GM21717 (cell line): Measurements from ENCODE around the gene RAB1B.
"Not testable (repeated sequence)": the region's sequence is repeated elsewhere in the genome, so short reads cannot be mapped to it uniquely, and the experiment has no call there.

Experiments
- ATAC-seq: cut with Tn5 transposase; IDR thresholded peaks from one replicate; pipeline ENCODE4 v1.9.1; 2021; ENCODE audit warnings: mild to moderate bottlenecking, moderate library complexity; ENCODE audit not compliant: unreplicated experiment

The RAB1B gene

DNA sequence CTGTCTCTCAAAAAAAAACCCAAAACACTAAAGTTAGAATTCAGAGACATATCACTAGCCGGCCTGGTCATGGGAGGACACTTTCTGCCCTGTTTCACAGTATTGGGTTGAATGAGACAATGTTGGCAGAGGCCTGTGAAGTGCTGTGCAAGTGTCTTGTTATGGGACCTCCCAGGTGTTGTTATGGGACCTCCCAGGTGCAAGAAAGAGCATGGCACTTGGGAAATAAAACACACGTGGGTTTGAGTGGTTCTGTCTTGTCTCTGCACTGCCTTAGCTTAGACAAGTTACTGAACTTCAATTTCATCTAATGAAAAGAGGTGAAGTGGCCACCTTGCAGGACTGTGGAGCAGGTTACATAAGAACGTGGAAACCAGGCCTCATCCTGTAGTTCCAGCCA lies 28.9 kb upstream of the RAB1B start:
- ATAC-seq, result no peak

DNA sequence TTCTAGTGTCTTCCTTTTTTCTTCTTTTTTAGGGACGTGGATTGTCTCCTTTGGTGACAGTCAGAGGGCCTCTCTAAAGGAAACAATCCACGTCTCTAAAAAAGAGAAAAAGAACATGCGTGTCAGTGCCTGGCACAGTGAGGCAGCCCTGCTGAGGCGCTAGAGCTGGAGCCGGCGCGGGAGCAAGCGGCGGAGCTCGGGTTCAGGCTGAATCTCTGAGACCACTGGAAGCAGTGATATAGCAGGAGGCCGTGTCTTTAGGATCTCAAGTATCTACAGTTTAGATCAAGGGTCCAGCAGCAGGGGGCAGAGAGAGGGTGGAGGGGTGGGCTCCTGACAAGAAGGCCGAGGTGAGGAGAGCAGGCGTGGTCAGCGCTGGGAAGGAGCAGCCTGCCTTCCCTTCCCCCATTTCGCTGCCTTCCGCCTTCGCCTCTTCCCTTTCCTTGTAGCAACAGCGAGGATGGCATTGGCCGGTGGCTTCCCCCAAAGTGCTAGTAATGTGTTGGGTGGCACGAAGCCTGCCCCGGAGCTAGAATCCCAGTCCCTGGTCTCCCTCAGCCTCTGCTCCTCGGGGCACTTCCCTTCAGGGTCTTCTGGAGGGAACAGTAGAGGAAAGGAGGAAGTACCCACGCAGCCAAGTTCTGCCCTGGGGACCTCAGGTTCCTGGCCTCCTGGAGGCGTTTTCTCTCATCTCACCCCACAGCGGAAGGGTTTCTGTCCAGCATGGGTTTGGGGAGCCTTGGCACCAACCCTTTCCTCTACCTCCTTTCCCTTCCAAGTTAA lies 28.2 kb upstream of the RAB1B start:
- no peak for ATAC-seq

DNA sequence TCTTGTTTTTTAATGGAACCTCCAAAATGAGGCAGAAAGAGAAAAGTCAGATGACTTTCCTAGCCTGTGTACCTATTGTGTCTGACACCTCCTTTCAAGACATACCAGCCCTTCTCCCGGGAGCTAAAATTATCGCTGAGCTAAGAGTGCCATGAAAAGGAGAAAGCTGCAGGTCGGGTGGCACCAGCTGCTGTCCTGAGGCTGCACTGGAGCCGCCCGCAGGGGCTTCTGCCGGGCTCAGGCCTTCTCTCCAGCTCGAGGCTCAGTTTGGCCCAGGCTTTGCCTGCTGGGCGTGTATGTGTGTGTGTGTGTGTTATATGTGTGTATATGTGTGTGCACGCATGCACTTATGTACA lies 27.7 kb upstream of the RAB1B start:
- ATAC-seq, result no peak

DNA sequence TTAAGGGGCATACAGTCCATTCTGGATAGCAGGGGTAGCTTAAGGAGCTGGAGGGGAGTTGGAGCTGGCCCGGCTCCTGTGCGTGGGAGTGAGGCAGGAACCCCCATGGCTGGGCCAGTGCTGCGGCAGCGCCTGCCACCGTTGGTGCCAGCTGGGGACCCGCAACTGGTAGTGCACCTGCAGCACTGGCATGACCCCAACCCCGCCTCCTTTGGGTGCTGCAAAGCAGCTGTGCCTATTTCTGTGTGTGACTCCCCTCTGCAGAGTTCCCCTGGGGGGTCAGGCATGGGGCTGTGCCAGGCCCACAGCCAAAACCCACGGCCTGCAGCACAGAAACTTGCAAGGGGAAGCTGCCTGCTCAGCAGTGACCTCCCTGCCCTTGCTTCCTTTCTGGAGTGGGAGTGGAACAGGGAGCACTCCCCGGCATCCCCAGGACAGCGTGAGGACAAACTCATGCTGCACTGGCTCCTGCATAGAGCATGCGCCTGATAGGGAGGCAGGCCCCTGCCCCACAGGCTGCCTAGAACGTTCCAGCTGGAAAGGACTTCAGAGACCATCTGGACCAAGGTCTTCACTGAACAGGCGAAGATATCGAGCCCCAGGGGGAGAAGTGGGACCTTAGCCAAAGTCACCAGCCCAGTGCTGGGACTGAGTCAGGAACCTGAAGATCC lies 26.2 kb upstream of the RAB1B start:
- no peak for ATAC-seq

DNA sequence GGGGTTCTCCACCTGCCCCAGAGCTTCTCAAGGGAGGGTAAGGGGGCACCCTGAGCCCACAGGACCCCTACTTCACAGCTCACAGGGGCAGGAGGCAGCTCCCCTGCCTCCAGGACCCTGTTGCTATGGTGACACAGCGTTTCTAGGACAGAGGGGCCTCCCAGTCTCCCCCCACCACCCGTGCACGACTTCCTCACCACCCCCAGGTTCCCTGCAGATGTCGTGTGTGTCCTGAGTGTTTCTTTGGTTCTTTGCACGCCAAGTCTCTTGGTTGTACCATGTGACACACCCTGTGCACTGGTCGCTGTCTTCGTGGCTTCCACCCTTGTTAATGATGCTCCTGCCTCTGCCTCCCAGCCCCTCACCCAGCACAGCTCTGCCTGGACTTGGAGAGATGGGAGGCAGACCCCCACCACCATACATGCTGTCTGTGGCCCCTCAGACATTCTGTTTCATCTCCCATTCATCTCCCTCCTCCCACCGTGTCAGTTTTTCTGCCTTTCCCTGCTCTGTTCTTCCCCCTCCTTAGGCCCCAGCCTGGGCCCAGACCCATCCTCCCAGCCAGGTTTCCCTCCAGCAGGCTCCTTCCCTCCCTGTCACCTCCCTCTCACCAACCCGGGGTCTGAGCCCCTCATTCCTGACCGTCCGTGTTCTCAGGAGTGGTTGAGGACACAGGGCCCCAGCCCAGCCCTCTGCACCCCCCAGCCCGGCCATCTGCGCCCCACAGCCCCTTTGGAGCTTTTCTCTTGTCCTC lies 24.5 kb upstream of the RAB1B start:
- no peak for ATAC-seq

DNA sequence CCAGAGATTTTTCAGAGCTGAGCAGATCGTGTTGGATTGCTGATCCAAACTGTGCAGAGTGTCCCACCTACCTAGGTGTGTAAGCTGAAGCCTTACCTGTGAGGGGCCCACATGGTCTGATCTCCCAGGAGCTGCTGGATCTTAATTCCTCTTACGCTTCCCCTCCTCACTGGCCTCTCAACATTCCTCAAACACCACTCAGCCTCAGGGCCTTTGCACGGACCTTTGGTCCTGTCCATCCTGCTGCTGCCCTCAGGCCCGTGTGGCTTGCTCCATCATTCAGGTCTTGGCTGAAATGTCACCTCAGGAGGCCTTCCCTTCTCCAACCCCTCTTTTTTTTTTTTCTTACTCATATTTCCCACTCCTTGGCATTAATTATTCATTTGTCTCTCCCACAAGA lies 21.1 kb upstream of the RAB1B start:
- no peak for ATAC-seq

DNA sequence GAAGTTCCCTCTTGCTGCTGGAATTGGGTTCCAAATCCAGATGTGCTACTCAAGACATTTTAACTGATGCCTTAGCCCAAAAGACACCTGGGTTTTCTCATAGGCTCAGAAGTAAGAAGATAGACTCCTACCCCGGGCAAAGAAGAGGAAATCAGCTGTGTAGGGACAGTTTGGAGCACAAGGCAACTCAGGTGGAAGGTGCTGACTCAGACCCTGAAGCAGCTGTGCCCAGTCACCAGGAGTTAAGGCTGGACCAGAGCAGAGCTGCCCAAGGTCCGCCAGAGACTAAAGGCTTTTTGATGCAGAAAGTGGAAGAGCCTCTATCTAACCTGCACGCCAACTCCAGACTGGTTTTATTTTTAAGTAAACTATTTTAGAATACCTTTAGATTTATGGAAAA lies 20.6 kb upstream of the RAB1B start:
- no peak for ATAC-seq

DNA sequence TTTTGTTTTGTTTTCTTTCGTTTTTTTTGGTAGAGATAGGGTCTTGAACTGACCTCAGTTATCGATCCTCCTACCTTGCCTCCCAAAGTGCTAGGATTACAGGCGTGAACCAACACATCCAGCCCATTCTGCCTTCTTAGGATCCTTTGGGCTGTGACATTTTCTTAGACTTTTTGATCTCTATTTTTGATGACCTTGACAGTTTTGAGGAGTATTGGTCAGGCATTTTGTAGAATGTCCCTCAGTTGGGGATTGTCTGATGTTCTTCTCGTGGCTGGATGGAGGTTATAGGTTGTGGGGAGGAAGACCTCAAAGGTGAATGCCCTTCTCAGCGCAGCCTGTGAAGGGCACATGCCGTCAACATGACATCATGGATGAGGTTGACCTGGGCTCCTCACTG lies 19.5 kb upstream of the RAB1B start:
- no peak for ATAC-seq

DNA sequence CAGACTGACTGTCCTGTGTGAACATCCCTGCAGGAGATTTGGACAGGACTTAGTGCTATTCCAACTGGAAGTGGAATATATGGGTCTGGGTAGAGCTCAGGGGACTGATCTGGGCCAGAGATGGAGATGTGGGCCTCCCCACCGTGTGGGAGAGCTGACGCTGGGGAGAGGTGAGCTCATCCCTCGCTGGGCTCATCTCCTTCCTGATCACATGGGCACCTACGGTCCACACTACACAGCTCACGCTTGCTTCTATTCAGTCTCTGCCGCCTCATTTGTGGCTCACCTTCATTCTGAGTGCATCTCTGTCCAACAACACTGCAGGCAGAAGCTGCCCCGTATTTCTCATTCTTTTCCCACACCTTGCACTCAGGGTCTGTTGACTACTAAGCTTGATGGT lies 16.6 kb upstream of the RAB1B start:
- ATAC-seq, result no peak

DNA sequence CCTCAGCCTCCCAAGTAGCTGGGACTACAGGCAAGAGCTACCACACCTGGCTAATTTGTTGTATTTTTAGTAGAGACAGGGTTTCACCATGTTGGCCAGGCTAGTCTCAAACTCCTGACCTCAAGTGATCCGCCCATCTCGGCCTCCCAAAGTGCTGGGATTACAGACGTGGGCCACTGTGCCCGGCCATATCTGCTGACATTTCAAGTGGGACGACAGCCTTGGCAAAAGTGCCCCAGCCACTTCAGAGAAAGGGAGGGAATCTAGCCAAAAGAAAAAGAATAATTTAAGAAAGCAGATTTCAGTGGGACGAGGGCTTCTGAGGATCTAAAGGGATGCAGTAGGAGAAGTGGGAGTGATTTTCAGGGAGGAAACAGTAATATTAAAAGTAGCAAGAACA lies 15.4 kb upstream of the RAB1B start:
- not testable (repeated sequence) for ATAC-seq

DNA sequence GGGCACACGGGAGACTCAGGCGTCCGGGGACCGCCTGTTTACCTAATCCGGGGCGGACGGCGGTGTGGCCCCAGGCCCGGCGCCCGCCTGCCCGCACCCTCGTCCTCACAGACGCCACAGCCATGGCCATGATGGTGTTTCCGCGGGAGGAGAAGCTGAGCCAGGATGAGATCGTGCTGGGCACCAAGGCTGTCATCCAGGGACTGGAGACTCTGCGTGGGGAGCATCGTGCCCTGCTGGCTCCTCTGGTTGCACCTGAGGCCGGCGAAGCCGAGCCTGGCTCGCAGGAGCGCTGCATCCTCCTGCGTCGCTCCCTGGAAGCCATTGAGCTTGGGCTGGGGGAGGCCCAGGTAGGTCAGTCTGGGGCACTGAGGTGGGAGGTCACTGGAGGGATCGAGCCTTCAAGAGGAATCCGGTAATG lies 10.0 kb upstream of the RAB1B start:
- no peak for ATAC-seq

DNA sequence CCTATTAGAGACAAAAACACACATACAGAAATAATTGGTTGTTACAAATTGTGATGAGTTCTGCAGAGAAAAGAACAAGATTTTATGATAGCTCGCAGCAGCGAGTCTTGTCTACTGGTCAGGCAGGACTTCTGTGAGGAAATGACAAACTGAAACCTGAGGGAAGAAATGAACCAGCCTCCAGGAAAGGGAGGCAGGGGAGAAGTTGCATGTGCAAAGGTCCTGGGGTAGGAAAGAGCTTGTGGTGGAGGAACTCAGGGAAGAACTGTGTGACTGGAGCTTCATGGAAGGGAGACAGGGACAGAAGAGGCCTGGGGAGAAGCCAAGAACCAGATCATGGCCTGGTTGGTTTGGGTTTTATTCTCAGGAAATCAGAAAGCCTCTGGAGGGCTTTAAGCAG lies 9.2 kb upstream of the RAB1B start:
- no peak for ATAC-seq

DNA sequence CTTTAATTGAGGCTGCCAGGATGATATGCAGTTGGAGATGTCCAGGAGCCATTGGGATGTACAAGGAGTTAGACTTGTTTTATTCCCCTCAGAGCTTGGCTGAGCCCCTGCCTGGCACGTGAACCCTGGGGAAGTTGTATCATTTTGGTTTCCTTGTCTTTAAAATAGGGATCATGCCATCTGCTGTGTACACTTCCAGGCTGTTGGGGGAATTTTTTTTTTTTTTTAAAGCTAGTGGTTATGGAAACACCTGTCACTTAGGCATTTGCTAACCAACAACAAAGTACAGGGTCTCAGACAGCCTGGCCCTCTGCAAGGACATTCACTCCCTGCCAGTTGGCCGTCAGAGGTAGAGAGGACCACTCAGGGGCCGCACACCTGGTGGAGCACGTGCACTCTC lies 8.5 kb upstream of the RAB1B start:
- no peak for ATAC-seq

DNA sequence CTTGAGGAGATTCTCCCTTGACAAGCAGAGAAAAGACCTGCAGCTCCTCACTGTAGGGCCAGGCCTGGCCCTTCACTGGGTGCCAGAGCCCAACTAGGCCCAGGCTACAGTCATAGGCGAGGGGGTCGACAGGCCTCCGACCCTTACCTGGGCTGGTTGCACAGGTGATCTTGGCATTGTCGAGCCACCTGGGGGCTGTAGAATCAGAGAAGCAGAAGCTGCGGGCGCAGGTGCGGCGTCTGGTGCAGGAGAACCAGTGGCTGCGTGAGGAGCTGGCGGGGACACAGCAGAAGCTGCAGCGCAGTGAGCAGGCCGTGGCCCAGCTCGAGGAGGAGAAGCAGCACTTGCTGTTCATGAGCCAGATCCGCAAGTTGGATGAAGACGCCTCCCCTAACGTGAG lies 6.9 kb upstream of the RAB1B start:
- ATAC-seq, result no peak

DNA sequence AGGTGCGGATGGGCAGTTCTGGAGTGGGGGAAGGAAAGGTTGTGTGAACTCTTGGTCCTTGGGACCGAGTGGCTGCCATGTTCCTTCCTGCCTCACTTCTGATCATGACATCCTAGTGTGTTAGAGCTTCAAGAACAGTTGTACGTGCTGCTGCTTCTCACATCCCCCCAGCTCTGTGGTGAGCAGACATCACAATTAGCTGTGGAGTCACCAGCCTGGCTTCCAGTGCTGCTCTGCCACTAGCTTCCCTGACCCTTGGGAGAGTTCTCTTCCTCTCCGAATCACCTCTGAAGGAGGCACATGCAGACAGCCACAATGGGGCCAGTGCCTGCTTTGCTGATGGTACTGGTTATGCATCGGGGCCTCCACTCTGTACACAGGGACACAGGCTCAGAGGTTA lies 6.2 kb upstream of the RAB1B start:
- ATAC-seq, result no peak

DNA sequence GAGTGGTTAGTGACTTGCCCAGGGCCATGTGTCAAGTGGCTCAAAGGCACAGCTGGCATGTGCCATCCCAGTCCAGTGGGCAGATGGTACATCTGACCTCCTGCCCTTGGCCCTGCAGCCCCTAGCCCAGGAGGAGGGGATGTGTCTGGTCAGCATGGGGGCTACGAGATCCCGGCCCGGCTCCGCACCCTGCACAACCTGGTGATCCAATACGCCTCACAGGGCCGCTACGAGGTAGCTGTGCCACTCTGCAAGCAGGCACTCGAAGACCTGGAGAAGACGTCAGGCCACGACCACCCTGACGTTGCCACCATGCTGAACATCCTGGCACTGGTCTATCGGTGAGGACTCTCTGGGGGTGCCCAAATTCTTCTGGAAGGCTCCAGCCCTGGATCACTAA lies 5.7 kb upstream of the RAB1B start:
- ATAC-seq, result no peak

DNA sequence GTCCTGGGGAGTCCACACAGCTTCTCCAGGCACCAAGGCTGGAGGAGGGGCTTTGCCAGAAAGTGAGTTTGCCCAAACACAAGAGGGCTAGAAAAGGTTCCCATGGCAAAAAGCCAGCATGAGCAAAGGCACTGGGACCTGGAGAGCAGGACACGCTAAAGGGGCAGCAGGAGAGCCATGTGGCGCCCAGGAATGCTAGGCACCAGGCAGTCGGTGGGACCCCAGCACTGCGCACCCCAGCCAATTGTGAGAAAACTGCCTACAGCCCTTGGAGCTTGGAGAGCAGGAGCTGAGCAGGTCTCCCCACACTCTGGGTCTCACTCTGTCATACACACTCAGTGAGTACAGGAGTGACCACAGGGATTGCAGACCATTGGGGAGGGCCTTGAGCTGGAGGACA lies 5.2 kb upstream of the RAB1B start:
- ATAC-seq, result no peak

DNA sequence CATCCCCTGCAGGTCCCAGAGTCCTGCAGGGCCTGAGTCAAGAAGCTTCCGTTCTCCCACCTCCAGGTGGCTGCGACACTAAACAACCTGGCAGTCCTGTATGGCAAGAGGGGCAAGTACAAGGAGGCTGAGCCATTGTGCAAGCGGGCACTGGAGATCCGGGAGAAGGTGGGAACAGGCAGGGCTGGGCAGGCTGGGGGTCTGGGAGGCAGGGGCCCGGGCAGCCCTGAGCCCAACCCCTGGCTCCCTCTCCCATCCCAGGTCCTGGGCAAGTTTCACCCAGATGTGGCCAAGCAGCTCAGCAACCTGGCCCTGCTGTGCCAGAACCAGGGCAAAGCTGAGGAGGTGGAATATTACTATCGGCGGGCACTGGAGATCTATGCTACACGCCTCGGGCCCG lies 4.7 kb upstream of the RAB1B start:
- ATAC-seq, result no peak

DNA sequence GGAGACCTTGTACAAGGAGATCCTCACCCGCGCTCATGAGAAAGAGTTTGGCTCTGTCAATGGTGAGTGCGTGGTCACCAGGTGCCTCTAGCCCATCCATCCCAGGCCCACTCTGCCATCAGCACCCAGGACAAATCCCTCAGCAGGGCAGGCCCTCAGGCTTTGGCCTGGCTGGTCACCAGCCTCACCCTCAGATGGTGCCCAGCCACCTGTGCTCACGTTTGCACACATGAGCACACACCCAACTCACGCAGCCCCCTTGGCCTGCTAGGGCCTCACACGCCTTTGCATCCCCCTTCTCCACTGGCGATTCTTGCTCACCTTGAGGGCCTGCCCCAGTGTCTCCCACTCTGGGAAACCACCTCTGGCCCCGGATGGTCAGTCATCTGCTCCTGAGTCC lies 4.1 kb upstream of the RAB1B start:
- no peak for ATAC-seq

DNA sequence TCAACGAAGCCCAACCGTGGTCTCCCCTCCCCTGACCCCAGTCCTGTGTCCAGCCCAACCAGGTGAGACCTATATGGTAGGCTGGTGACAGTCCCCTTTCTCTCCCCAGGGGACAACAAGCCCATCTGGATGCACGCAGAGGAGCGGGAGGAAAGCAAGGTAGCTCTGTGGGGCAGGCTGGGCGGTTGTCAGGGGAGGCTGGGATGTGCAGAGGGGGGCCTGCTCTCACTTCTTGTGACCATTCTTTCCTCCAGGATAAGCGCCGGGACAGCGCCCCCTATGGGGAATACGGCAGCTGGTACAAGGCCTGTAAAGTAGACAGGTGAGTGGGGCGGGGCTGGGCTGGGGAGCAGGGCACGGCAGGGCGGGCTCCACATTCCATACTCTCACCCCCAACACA lies 3.5 kb upstream of the RAB1B start:
- ATAC-seq, result no peak

DNA sequence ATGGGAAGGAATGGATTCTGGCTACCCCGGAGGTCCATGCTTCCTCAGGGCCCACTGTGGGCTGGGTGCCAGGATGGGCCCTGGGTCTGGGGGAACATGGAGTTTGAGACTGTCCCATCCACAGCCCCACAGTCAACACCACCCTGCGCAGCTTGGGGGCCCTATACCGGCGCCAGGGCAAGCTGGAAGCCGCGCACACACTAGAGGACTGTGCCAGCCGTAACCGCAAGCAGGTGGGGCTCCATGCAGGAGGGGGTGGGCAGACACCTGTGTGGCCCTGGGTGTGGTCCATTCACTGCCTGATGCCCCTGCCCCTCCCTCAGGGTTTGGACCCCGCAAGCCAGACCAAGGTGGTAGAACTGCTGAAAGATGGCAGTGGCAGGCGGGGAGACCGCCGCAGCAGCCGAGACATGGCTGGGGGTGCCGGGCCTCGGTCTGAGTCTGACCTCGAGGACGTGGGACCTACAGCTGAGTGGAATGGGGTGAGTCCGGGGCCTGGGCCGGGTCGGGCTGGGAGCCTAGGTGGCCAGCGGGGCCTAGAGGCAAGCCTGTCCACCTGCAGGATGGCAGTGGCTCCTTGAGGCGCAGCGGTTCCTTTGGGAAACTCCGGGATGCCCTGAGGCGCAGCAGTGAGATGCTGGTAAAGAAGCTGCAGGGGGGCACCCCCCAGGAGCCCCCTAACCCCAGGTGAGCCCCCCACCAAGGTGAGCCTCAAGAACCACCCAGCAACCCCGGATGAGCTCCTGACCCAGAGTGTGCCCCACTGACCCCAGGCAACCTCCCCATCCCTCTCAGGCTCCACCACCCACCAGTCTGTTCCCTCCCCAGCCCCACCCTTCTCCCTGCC lies 2.7 kb upstream of the RAB1B start:
- no peak for ATAC-seq
